Muscle of leg (tissue), 11 donors: ENCODE measurements around the gene LMO2. TPM values are rescaled to one million over a fixed set of nuclear protein-coding genes. Genes with fewer than 3 reads are reported as not detected.

Source experiments
- DNase-seq: peaks from one replicate; pipeline ENCODE4 v3.0.0; 2013
- H3K27ac ChIP-seq: one replicate; pipeline ENCODE4 v1.5.1; 2013; ENCODE audit warnings: mild to moderate bottlenecking, low read length, control low read depth
- H3K27me3 ChIP-seq: one replicate; pipeline ENCODE4 v1.6.1; 2013; ENCODE audit warnings: low read length; ENCODE audit not compliant: control insufficient read depth, insufficient read depth
- H3K36me3 ChIP-seq: one replicate; pipeline ENCODE4 v1.6.1; 2013; ENCODE audit warnings: low read length; ENCODE audit not compliant: control insufficient read depth, insufficient read depth
- H3K4me1 ChIP-seq: one replicate; pipeline ENCODE4 v1.6.1; 2013; ENCODE audit warnings: low read length; ENCODE audit not compliant: control insufficient read depth, insufficient read depth
- H3K4me3 ChIP-seq: one replicate; pipeline ENCODE4 v1.5.1; 2013; ENCODE audit warnings: low read length, control low read depth
- H3K9me3 ChIP-seq: replicated peaks from 2 replicates; pipeline ENCODE4 v1.6.1; 2013; ENCODE audit warnings: low read depth, low read length; ENCODE audit not compliant: control insufficient read depth
- WGBS: methylation state at CpG from one replicate; pipeline ENCODE4 v1.1.5; 2013; ENCODE audit warnings: missing lambda C conversion rate; ENCODE audit not compliant: insufficient coverage; 5-methylcytosine and 5-hydroxymethylcytosine counted together
- polyA plus RNA-seq, 8 donors: library from polyadenylated mRNA; unstranded; fragments of 120-200 nt; gene quantifications; one replicate each; pipeline versions ENCODE4 v1.2.1 to v1.2.3, GENCODE V29; 2013; ENCODE audit warnings: inconsistent platforms in 1 of 8, low replicate concordance in 1 of 8; ENCODE audit not compliant: insufficient read length in 8 of 8, insufficient read depth in 1 of 8
- total RNA-seq: library from RNA; stranded (reverse); fragments of 120-200 nt; gene quantifications from one replicate; pipeline ENCODE4 v1.2.4, GENCODE V29; 2013

Gene LMO2
- total and polyA plus RNA-seq, 9 donors = 13.7 to 20.6 (median 16.2) TPM

- Histone ChIP-seq H3K36me3 (no peaks in the 10 kb centered on the region), H3K4me3 (no peak overlapping the region), H3K27me3 (peaks cover 42% of the 10 kb centered on the region), H3K4me1 (peaks cover 12% of the 10 kb centered on the region), H3K9me3 (no peaks in the 10 kb centered on the region), H3K27ac (no peak overlapping the region)
- no peak for DNase-seq
- WGBS = 85% methylated on average over 16 of the region's 16 CpGs
Measured at GRCh38 chr11:33864479-33864878, 27.4 kb downstream of the LMO2 start.

GRCh38 chr11:33863418-33864172, 28.3 kb downstream of the LMO2 start:
- no peaks in the 10 kb centered on the region for H3K9me3 ChIP-seq
- no peak for DNase-seq
- H3K4me1 ChIP-seq = peaks cover 7% of the 10 kb centered on the region
- no peak overlapping the region for H3K27ac ChIP-seq
- H3K36me3 ChIP-seq = no peaks in the 10 kb centered on the region
- 88% methylated on average over 3 of the region's 7 CpGs for WGBS
- H3K27me3 ChIP-seq = peaks cover 37% of the 10 kb centered on the region
- no peak overlapping the region for H3K4me3 ChIP-seq

- Histone ChIP-seq H3K9me3 (no peaks in the 10 kb centered on the region), H3K36me3 (no peaks in the 10 kb centered on the region), H3K4me3 (no peak overlapping the region), H3K27ac (no peak overlapping the region), H3K4me1 (peaks cover 6% of the 10 kb centered on the region), H3K27me3 (peaks cover 33% of the 10 kb centered on the region)
- DNase-seq = no peak
- 53% methylated on average over 4 of the region's 6 CpGs for WGBS
Measured at GRCh38 chr11:33861941-33862589, 29.8 kb downstream of the LMO2 start.

GRCh38 chr11:33861386-33861785, 30.5 kb downstream of the LMO2 start:
- 65% methylated on average over 6 of the region's 6 CpGs for WGBS
- Histone ChIP-seq H3K36me3 (no peaks in the 10 kb centered on the region), H3K27me3 (peaks cover 28% of the 10 kb centered on the region), H3K4me3 (no peak overlapping the region), H3K9me3 (no peaks in the 10 kb centered on the region), H3K4me1 (peaks cover 6% of the 10 kb centered on the region), H3K27ac (no peak overlapping the region)
- DNase-seq = no peak

- Histone ChIP-seq H3K4me3 (no peak overlapping the region), H3K27ac (no peak overlapping the region), H3K4me1 (peaks cover 6% of the 10 kb centered on the region), H3K9me3 (no peaks in the 10 kb centered on the region), H3K27me3 (peaks cover 23% of the 10 kb centered on the region), H3K36me3 (no peaks in the 10 kb centered on the region)
- WGBS = 60% methylated on average over 5 of the region's 5 CpGs
- DNase-seq = no peak
Measured at GRCh38 chr11:33860926-33861325, 30.9 kb downstream of the LMO2 start.

- DNase-seq = no peak
- Histone ChIP-seq H3K27me3 (peaks cover 16% of the 10 kb centered on the region), H3K36me3 (no peaks in the 10 kb centered on the region), H3K4me3 (no peak overlapping the region), H3K9me3 (no peaks in the 10 kb centered on the region), H3K27ac (no peak overlapping the region), H3K4me1 (peaks cover 4% of the 10 kb centered on the region)
- 89% methylated on average over 14 of the region's 16 CpGs for WGBS
Measured at GRCh38 chr11:33859306-33859705, 32.6 kb downstream of the LMO2 start.

- H3K27ac ChIP-seq = no peak overlapping the region
- WGBS = 4% methylated on average over 8 of the region's 10 CpGs
- H3K4me1 ChIP-seq = peaks cover 4% of the 10 kb centered on the region
- H3K4me3 ChIP-seq = no peak overlapping the region
- H3K9me3 ChIP-seq = no peaks in the 10 kb centered on the region
- no peaks in the 10 kb centered on the region for H3K36me3 ChIP-seq
- peaks cover 13% of the 10 kb centered on the region for H3K27me3 ChIP-seq
- DNase-seq = peak; percentile 75
Measured at GRCh38 chr11:33857933-33858371, 33.9 kb downstream of the LMO2 start.

- Histone ChIP-seq H3K27ac (no peak overlapping the region), H3K4me1 (no peaks in the 10 kb centered on the region), H3K4me3 (no peak overlapping the region), H3K9me3 (no peaks in the 10 kb centered on the region), H3K36me3 (no peaks in the 10 kb centered on the region), H3K27me3 (peaks cover 6% of the 10 kb centered on the region)
- DNase-seq = no peak
- WGBS = no CpG with 5 or more reads among the region's 2 CpGs
Measured at GRCh38 chr11:33855500-33855899, 36.4 kb downstream of the LMO2 start.

GRCh38 chr11:33848717-33849390, 43.0 kb downstream of the LMO2 start:
- H3K4me3 ChIP-seq = no peak overlapping the region
- DNase-seq = no peak
- no peaks in the 10 kb centered on the region for H3K4me1 ChIP-seq
- H3K27me3 ChIP-seq = peaks cover 4% of the 10 kb centered on the region
- WGBS = 72% methylated on average over 2 of the region's 6 CpGs
- no peak overlapping the region for H3K27ac ChIP-seq
- H3K9me3 ChIP-seq = no peaks in the 10 kb centered on the region
- H3K36me3 ChIP-seq = no peaks in the 10 kb centered on the region

GRCh38 chr11:33847251-33847650, 44.6 kb downstream of the LMO2 start:
- Histone ChIP-seq H3K27ac (no peak overlapping the region), H3K27me3 (peaks cover 6% of the 10 kb centered on the region)
- WGBS = no CpG with 5 or more reads among the region's 1 CpG

More at GRCh38 chr11:33847251-33847650, 44.6 kb downstream of the LMO2 start:
- H3K4me1 ChIP-seq = no peaks in the 10 kb centered on the region
- no peaks in the 10 kb centered on the region for H3K9me3 ChIP-seq
- no peak for DNase-seq
- H3K36me3 ChIP-seq = no peaks in the 10 kb centered on the region
- H3K4me3 ChIP-seq = no peak overlapping the region
